Right lung (tissue), 5 donors: ENCODE measurements around the gene ABCC4. TPM values are rescaled to one million over a fixed set of nuclear protein-coding genes. Genes with fewer than 3 reads are reported as not detected.
"Not testable (repeated sequence)": the region's sequence is repeated elsewhere in the genome, so short reads cannot be mapped to it uniquely, and the experiment has no call there.

ENCODE experiments used
- DNase-seq, 2 donors: peaks; one replicate each; pipeline ENCODE4 v3.0.0-alpha.2; 2013
- polyA plus RNA-seq, 5 donors: library from polyadenylated mRNA; unstranded; fragments of 120-200 nt; gene quantifications; one replicate each; pipeline versions ENCODE4 v1.2.1 to v1.2.3, GENCODE V29; 2013; ENCODE audit warnings: inconsistent platforms in 1 of 5, low replicate concordance in 1 of 5; ENCODE audit not compliant: insufficient read length in 5 of 5, insufficient read depth in 1 of 5

The ABCC4 gene
- polyA plus RNA-seq, 5 donors: 26.3 to 53.0 (median 42.0) TPM

- DNase-seq: no peak
Measured at GRCh38 chr13:95298971-95299621, 2.2 kb downstream of the ABCC4 start.

GRCh38 chr13:95298169-95298965, 2.9 kb downstream of the ABCC4 start:
- DNase-seq: peak in 1 of 2 donors; percentile 32

- no peak for DNase-seq
Measured at GRCh38 chr13:95296326-95296925, 4.8 kb downstream of the ABCC4 start.

- DNase-seq: no peak
Measured at GRCh38 chr13:95295026-95295425, 6.2 kb downstream of the ABCC4 start.

GRCh38 chr13:95292622-95293021, 8.6 kb downstream of the ABCC4 start:
- no peak for DNase-seq

GRCh38 chr13:95289901-95290300, 11.3 kb downstream of the ABCC4 start:
- DNase-seq: not testable (repeated sequence)

GRCh38 chr13:95289020-95289444, 12.2 kb downstream of the ABCC4 start:
- no peak for DNase-seq

GRCh38 chr13:95284436-95284835, 16.8 kb downstream of the ABCC4 start:
- DNase-seq: no peak

GRCh38 chr13:95279016-95279415, 22.2 kb downstream of the ABCC4 start:
- no peak for DNase-seq

GRCh38 chr13:95276037-95276505, 25.2 kb downstream of the ABCC4 start:
- DNase-seq: no peak

- DNase-seq: peak; percentile 64 to 69
Measured at GRCh38 chr13:95275322-95276036, 25.8 kb downstream of the ABCC4 start.

- not testable (repeated sequence) for DNase-seq
Measured at GRCh38 chr13:95273592-95274132, 27.6 kb downstream of the ABCC4 start.

- not testable (repeated sequence) for DNase-seq
Measured at GRCh38 chr13:95272076-95272475, 29.2 kb downstream of the ABCC4 start.

- no peak for DNase-seq
Measured at GRCh38 chr13:95269756-95270155, 31.5 kb downstream of the ABCC4 start.

GRCh38 chr13:95268343-95269065, 32.7 kb downstream of the ABCC4 start:
- not testable (repeated sequence) for DNase-seq

GRCh38 chr13:95267662-95268342, 33.4 kb downstream of the ABCC4 start:
- peak in 1 of 2 donors; percentile 31 for DNase-seq

- no peak for DNase-seq
Measured at GRCh38 chr13:95264225-95264624, 37.0 kb downstream of the ABCC4 start.

GRCh38 chr13:95262837-95263384, 38.3 kb downstream of the ABCC4 start:
- no peak for DNase-seq

GRCh38 chr13:95261956-95262355, 39.3 kb downstream of the ABCC4 start:
- no peak for DNase-seq

GRCh38 chr13:95260031-95260525, 41.2 kb downstream of the ABCC4 start:
- DNase-seq: no peak
